ENCODE data around the gene ZNF618.
"Not testable (repeated sequence)": the region's sequence is repeated elsewhere in the genome, so short reads cannot be mapped to it uniquely, and the experiment has no call there.

Gene ZNF618

DNA sequence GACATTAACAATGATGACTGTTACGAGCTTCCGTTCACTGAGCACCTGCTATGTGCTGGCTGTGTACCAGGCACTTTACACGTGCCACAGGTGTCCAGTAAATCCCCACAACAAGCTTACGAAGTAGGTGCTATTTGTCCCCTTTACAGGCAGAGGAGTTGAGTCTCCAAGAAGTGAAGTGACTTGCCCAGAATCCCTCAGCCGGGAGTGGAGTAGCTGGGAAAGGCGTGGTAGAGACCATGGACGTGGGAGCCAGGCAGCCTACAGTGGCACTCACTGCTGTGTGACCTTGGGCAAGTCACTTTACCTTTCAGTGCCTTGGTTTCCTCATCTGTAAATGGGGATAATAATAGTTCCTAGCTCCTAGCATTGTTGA is 202.7 kb downstream of the ZNF618 start:
- Histone ChIP-seq H3K27ac (ENCODE audit: low read depth, low read length) (no peak overlapping the region), H3K9me3 (ENCODE audit: low read length) (no peaks in the 10 kb centered on the region), H3K36me3 (ENCODE audit: insufficient read depth, low read length) (no peaks in the 10 kb centered on the region), H3K4me3 (ENCODE audit: low read depth in 1 of 2, low read length in 2 of 2) (no peak overlapping the region), H3K4me1 (ENCODE audit: insufficient read depth, low read length) (peaks cover 5% of the 10 kb centered on the region), H3K27me3 (ENCODE audit: control insufficient read depth in 1 of 2, insufficient read depth in 2 of 2, low read length in 2 of 2) (no peaks in the 10 kb centered on the region), H3K9ac (ENCODE audit: low read length) (no peak overlapping the region)

GRCh38 chr9:114080195-114080772 is 204.2 kb downstream of the ZNF618 start:
- Histone ChIP-seq H3K4me3 (ENCODE audit: low read depth in 1 of 2, low read length in 2 of 2) (no peak overlapping the region), H3K36me3 (ENCODE audit: insufficient read depth, low read length) (no peaks in the 10 kb centered on the region), H3K27me3 (ENCODE audit: control insufficient read depth in 1 of 2, insufficient read depth in 2 of 2, low read length in 2 of 2) (no peaks in the 10 kb centered on the region), H3K27ac (ENCODE audit: low read depth, low read length) (no peak overlapping the region), H3K4me1 (ENCODE audit: insufficient read depth, low read length) (peaks cover 5% of the 10 kb centered on the region), H3K9ac (ENCODE audit: low read length) (no peak overlapping the region), H3K9me3 (ENCODE audit: low read length) (no peaks in the 10 kb centered on the region)

- Histone ChIP-seq H3K4me1 (ENCODE audit: insufficient read depth, low read length) (peaks cover 5% of the 10 kb centered on the region), H3K9ac (ENCODE audit: low read length) (no peak overlapping the region), H3K9me3 (ENCODE audit: low read length) (no peaks in the 10 kb centered on the region), H3K4me3 (ENCODE audit: low read depth in 1 of 2, low read length in 2 of 2) (no peak overlapping the region), H3K36me3 (ENCODE audit: insufficient read depth, low read length) (no peaks in the 10 kb centered on the region), H3K27ac (ENCODE audit: low read depth, low read length) (no peak overlapping the region), H3K27me3 (ENCODE audit: control insufficient read depth in 1 of 2, insufficient read depth in 2 of 2, low read length in 2 of 2) (no peaks in the 10 kb centered on the region)
Observed at GRCh38 chr9:114080773-114081440, 204.8 kb downstream of the ZNF618 start.

DNA sequence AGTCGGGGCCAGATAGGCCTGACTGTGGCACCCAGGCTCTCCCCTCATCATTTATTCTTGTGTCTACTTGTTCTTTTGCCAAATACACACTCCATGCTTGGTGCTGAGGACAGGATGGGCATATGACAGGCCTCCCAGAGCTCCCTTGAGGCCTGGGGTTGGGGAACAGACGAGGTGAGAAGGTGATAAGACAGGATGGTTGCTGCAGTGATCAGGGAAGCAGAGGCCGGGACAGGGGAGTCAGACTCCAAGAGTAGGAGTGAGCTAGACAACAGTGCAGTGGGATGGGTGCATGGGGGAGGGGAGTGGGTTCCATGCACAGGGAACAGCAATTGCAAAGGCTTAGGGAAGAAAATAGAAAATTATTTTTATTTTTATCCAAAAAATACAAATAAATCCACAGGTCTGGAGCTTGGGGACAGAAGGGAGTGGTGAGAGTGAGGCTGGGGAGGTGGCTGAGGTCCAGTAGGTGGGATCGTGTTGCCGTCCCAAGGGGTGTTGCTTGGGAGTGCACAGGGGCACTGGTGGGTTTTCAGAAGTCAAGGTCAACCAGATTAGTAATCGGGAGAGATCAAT is 205.4 kb downstream of the ZNF618 start:
- Histone ChIP-seq H3K4me3 (ENCODE audit: low read depth in 1 of 2, low read length in 2 of 2) (no peak overlapping the region), H3K9me3 (ENCODE audit: low read length) (no peaks in the 10 kb centered on the region), H3K36me3 (ENCODE audit: insufficient read depth, low read length) (no peaks in the 10 kb centered on the region), H3K27ac (ENCODE audit: low read depth, low read length) (no peak overlapping the region), H3K27me3 (ENCODE audit: control insufficient read depth in 1 of 2, insufficient read depth in 2 of 2, low read length in 2 of 2) (no peaks in the 10 kb centered on the region), H3K4me1 (ENCODE audit: insufficient read depth, low read length) (peaks cover 5% of the 10 kb centered on the region), H3K9ac (ENCODE audit: low read length) (no peak overlapping the region)

DNA sequence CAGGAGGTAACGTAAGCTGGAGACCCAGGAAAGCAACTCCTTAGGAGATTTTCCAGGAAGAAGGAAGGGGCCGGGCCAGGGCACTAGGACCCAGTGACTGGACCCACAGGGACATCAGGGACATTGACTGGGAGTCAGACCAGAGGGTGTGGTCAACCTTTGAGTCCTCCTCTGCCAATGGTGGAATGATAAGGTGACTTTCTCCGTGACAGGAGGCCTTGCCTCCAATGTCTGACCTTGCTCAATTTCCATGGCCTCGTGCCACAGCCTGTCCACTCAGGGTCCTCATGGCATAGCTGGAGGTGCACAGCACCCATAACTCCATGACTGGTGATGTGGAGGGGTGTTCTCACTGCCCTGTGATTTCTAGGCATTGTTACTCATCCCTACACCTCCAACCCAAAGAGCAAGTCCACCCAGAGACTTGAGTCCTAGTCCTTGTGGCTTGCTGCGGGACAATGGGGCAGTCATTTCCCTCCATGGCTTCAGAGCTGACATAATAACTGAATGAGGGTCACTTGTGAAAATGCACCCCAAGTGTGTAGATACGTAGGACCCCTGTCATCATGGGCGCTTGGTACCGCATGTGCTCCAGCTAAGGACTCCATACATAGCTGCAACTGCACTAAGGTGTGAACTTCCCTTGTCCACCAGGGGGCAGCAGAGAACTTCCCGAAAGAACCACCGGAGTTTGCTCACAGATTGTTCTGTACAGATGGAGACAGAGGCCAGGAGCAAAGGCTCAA is 206.1 kb downstream of the ZNF618 start:
- Histone ChIP-seq H3K36me3 (ENCODE audit: insufficient read depth, low read length) (no peaks in the 10 kb centered on the region), H3K9ac (ENCODE audit: low read length) (no peak overlapping the region), H3K27me3 (ENCODE audit: control insufficient read depth in 1 of 2, insufficient read depth in 2 of 2, low read length in 2 of 2) (no peaks in the 10 kb centered on the region), H3K9me3 (ENCODE audit: low read length) (no peaks in the 10 kb centered on the region), H3K4me1 (ENCODE audit: insufficient read depth, low read length) (peaks cover 5% of the 10 kb centered on the region), H3K4me3 (ENCODE audit: low read depth in 1 of 2, low read length in 2 of 2) (no peak overlapping the region), H3K27ac (ENCODE audit: low read depth, low read length) (no peak overlapping the region)

DNA sequence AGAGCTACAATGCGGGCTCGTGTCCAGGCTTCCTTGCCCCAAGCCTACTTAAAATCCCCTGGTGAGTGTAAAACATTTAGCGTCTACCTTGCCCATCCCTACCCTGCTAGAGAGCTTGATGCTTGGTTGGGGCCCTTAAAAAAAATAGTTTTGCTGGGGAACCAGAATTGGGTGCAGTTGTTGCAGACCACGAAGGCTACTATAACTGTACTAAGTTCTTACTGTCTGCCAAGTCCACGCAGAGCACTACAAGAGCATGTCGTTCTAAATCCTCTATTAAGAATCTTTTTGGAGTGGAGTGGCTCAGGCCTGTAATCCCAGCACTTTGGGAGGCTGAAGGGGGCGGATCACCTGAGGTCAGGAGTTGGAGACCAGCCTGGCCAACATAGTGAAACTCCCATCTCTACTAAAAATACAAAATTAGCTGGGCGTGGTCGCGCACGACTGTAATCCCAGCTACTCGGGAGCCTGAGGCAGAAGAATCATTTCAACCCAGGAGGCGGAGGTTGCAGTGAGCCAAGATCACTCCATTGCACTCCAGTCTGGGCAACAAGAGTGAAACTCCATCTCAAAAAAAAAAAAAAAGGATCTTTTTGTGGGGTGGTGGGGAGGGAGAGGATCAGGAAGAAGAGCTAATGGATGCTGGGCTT is 206.8 kb downstream of the ZNF618 start:
- not testable (repeated sequence) for H3K27ac ChIP-seq (ENCODE audit: low read depth, low read length); H3K4me3 ChIP-seq (ENCODE audit: low read depth in 1 of 2, low read length in 2 of 2); H3K36me3 ChIP-seq (ENCODE audit: insufficient read depth, low read length); H3K9ac ChIP-seq (ENCODE audit: low read length); H3K4me1 ChIP-seq (ENCODE audit: insufficient read depth, low read length); H3K27me3 ChIP-seq (ENCODE audit: control insufficient read depth in 1 of 2, insufficient read depth in 2 of 2, low read length in 2 of 2); H3K9me3 ChIP-seq (ENCODE audit: low read length)

DNA sequence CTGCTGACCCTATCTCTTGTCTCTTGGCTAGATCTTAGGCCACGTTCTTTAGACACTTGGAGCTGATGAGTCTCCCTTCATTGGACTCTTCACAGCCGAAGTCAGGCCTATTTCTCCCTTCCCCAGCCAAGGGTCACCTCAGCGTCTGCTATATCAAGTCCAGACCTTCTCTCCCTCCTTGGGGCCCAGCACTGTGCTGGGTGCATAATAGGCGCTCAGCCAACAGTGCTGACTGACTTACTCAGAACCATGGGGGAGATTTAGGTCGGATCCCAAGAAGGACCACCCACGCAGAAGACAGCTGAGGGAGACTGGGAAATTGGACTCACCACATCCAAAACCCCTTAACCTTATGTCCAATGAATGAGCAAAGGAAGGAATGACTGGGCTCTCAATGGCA is 207.6 kb downstream of the ZNF618 start:
- peaks cover 5% of the 10 kb centered on the region for H3K4me1 ChIP-seq (ENCODE audit: insufficient read depth, low read length)

DNA sequence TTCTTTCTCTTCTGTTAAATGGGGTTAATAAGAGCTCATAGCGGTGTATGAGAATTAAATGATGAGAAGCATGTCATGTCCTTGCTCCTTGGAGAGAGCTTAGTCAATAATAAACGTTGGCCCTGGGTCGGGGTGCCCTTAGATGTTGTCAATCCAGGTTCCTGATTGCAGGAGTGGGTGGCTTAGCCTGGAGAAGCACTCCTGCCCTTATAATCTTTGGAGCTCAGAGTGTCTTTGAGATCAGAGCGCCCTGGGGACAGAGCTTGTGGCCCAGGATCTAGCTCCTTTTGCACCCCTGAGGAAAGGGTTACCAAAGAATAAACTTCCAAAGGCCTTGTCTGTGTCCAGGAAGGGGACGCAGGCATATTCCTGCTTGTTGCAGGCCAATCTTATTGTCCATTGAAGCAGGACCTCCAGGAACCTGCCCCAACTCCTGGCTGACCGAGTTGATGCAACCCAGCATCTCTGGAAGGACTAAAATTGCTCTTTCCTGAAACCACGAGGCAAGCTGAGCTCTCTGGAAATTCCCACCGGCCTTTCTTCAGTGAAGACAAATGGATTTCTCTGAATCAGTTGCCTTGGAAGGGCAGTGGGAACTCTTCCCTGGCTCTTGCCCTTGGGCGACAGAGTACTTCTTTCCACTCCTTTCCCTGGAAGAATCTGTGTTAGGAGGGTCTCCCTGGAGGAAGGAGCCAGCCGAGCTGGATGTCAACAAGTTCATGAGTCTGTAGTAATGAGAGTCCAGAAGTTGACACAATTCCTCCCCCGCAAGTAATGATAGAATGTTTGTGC is 208.4 kb downstream of the ZNF618 start:
- no peaks in the 10 kb centered on the region for H3K9me3 ChIP-seq (ENCODE audit: low read length)
- H3K36me3 ChIP-seq (ENCODE audit: insufficient read depth, low read length), result no peaks in the 10 kb centered on the region
- peaks cover 5% of the 10 kb centered on the region for H3K4me1 ChIP-seq (ENCODE audit: insufficient read depth, low read length)
- no peak overlapping the region for H3K27ac ChIP-seq (ENCODE audit: low read depth, low read length)
- no peak overlapping the region for H3K9ac ChIP-seq (ENCODE audit: low read length)
- no peaks in the 10 kb centered on the region for H3K27me3 ChIP-seq (ENCODE audit: control insufficient read depth in 1 of 2, insufficient read depth in 2 of 2, low read length in 2 of 2)
- H3K4me3 ChIP-seq (ENCODE audit: low read depth in 1 of 2, low read length in 2 of 2), result no peak overlapping the region

More for the DNA sequence above, 207.6 kb downstream of the ZNF618 start:
- H3K9me3 ChIP-seq (ENCODE audit: low read length), result no peaks in the 10 kb centered on the region
- H3K36me3 ChIP-seq (ENCODE audit: insufficient read depth, low read length), result no peaks in the 10 kb centered on the region
- H3K4me3 ChIP-seq (ENCODE audit: low read depth in 1 of 2, low read length in 2 of 2), result no peak overlapping the region
- no peak overlapping the region for H3K9ac ChIP-seq (ENCODE audit: low read length)
- H3K27me3 ChIP-seq (ENCODE audit: control insufficient read depth in 1 of 2, insufficient read depth in 2 of 2, low read length in 2 of 2), result no peaks in the 10 kb centered on the region
- no peak overlapping the region for H3K27ac ChIP-seq (ENCODE audit: low read depth, low read length)

GRCh38 chr9:114085387-114085789 is 209.3 kb downstream of the ZNF618 start:
- H3K9ac ChIP-seq (ENCODE audit: low read length), result no peak overlapping the region
- no peaks in the 10 kb centered on the region for H3K36me3 ChIP-seq (ENCODE audit: insufficient read depth, low read length)
- peaks cover 5% of the 10 kb centered on the region for H3K4me1 ChIP-seq (ENCODE audit: insufficient read depth, low read length)
- no peak overlapping the region for H3K4me3 ChIP-seq (ENCODE audit: low read depth in 1 of 2, low read length in 2 of 2)
- no peaks in the 10 kb centered on the region for H3K9me3 ChIP-seq (ENCODE audit: low read length)
- no peaks in the 10 kb centered on the region for H3K27me3 ChIP-seq (ENCODE audit: control insufficient read depth in 1 of 2, insufficient read depth in 2 of 2, low read length in 2 of 2)
- H3K27ac ChIP-seq (ENCODE audit: low read depth, low read length), result no peak overlapping the region

GRCh38 chr9:114086009-114086408 is 209.9 kb downstream of the ZNF618 start:
- H3K36me3 ChIP-seq (ENCODE audit: insufficient read depth, low read length), result no peaks in the 10 kb centered on the region
- H3K27ac ChIP-seq (ENCODE audit: low read depth, low read length), result no peak overlapping the region
- no peaks in the 10 kb centered on the region for H3K9me3 ChIP-seq (ENCODE audit: low read length)

DNA sequence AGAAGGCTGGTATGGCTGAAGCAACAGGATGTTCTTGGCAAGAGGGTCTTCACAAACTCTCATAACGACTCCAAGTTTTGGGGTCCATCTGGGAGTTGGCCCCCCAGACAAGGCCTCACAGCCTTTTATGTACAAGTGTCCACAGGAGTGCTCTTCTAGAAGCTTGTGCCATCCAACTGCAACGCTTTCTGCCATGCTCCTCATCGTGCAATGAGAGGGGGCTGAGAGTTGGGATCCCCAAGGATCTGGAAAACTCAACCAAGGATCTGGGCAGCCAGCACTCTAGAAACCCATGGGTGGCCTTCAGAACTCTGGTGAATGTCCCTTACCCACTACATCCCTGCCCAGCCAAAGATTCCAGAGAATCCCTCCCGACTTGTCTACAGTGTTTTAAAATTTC is 210.5 kb downstream of the ZNF618 start:
- H3K9ac ChIP-seq (ENCODE audit: low read length), result no peak overlapping the region
- no peak overlapping the region for H3K27ac ChIP-seq (ENCODE audit: low read depth, low read length)
- no peaks in the 10 kb centered on the region for H3K27me3 ChIP-seq (ENCODE audit: control insufficient read depth in 1 of 2, insufficient read depth in 2 of 2, low read length in 2 of 2)
- H3K36me3 ChIP-seq (ENCODE audit: insufficient read depth, low read length), result no peaks in the 10 kb centered on the region
- no peaks in the 10 kb centered on the region for H3K9me3 ChIP-seq (ENCODE audit: low read length)
- H3K4me1 ChIP-seq (ENCODE audit: insufficient read depth, low read length), result peaks cover 5% of the 10 kb centered on the region
- H3K4me3 ChIP-seq (ENCODE audit: low read depth in 1 of 2, low read length in 2 of 2), result no peak overlapping the region

More at GRCh38 chr9:114086009-114086408, 209.9 kb downstream of the ZNF618 start:
- H3K4me3 ChIP-seq (ENCODE audit: low read depth in 1 of 2, low read length in 2 of 2), result no peak overlapping the region
- H3K9ac ChIP-seq (ENCODE audit: low read length), result no peak overlapping the region
- peaks cover 5% of the 10 kb centered on the region for H3K4me1 ChIP-seq (ENCODE audit: insufficient read depth, low read length)
- no peaks in the 10 kb centered on the region for H3K27me3 ChIP-seq (ENCODE audit: control insufficient read depth in 1 of 2, insufficient read depth in 2 of 2, low read length in 2 of 2)
